IPS-NIHi7 (cell line): ENCODE data around the gene FAM228B.
A peak's percentile ranks its signal among the peaks of the same experiment; 100 is the strongest.
"Not testable (repeated sequence)": the region's sequence is repeated elsewhere in the genome, so short reads cannot be mapped to it uniquely, and the experiment has no call there.

Experiments
- DNase-seq: peaks from one replicate; pipeline ENCODE4 v3.0.0; 2012; ENCODE audit warnings: mixed read lengths; ENCODE audit errors: extremely low spot score

Gene FAM228B

DNA sequence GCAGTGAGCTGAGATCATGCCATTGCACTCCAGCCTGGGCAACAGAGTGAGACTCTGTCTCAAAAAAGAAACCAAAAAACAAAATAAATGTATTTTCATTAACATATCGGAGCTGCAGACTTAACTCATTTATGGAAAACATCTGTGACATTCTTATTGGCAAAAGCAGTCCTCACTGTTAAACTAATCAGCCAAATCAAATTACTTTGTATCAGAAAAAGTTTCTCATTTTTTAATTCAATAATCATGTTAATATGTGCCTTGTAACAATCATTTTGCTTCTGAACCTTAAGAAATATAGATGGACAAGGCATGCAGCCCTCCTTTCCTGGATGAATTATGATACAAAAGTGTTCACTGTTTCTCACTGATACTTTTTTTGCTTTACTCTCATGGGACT, 20.6 kb upstream of the FAM228B start:
- no peak for DNase-seq

- DNase-seq, result no peak
Observed at GRCh38 chr2:24104110-24104650, 19.1 kb upstream of the FAM228B start.

- no peak for DNase-seq
Observed at GRCh38 chr2:24104906-24105305, 18.4 kb upstream of the FAM228B start.

GRCh38 chr2:24105816-24106215, 17.5 kb upstream of the FAM228B start:
- DNase-seq, result no peak

GRCh38 chr2:24106786-24107185, 16.5 kb upstream of the FAM228B start:
- no peak for DNase-seq

DNA sequence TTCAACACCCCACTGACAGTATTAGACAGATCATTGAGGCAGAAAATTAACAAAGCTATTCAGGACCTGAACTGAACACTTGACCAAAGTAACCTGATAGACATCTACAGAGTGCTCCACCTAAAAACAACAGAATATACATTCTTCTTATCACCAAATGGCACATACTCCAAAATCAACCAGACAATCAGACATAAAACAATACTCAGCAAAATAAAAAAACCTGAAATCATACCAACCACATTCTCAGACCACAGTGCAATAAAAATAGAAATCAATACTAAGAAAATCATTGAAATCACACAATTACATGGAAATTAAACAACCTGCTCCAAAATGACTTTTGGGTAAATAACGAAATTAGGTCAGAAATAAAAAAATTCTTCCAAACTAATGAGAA, 15.9 kb upstream of the FAM228B start:
- DNase-seq, result no peak

- DNase-seq, result not testable (repeated sequence)
Observed at GRCh38 chr2:24109431-24109830, 13.8 kb upstream of the FAM228B start.

DNA sequence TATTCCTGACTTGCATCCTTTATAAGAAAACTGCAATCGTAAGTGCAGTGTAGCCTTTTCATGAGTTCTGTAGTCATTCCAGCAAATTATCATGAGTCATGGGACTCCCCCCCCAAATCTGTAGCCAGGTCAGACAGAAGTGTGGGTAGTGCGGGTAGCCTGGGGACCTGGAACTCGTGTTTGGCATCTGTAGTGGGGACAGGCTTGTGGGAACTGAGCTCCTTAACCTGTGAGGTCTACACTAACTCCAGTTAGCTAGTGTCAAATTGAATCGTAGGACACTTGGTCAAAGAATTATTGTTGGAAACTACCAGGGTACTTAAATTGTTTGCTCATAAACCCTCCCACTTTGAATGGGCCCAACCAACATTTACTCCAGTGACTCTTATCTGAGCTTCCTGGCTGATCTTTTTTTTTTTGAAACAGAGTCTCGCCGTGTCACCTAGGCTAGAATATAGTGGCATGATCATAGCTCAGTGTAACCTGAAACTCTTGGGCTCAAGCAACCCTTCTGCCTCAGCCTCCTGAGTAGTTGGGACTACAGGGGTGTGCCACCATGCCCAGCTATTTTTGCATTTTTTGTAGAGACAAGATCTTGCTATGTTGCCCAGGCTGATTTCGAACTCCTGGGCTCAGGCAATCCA, 12.5 kb upstream of the FAM228B start:
- DNase-seq, result no peak

DNA sequence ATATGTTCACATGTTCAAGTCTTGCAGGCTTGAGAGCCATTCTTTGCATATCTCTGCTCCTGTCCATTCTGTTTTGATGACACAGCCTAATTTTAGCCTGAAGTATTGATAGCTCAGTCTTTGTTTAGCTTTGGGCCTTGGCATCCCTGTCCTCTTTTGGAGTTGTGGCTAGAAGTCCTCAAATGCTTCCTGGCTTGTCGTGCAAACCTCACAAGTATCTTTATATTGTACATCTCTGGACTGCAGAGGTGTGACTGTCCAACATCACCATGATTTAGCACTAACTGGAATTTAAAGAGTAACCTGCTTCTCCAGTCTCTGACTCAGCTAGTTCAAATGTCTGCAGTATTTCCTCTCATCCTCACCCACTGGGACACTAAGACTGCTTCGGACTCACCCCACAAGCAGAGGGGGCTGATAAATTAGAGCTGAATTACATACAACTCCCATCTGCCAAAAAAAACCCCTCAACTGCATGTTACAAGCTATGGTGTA, 11.8 kb upstream of the FAM228B start:
- no peak for DNase-seq

- no peak for DNase-seq
Observed at GRCh38 chr2:24115057-24115456, 8.2 kb upstream of the FAM228B start.

GRCh38 chr2:24117902-24118301, 5.4 kb upstream of the FAM228B start:
- DNase-seq, result no peak

- no peak for DNase-seq
Observed at GRCh38 chr2:24121066-24121465, 2.2 kb upstream of the FAM228B start.

- no peak for DNase-seq
Observed at GRCh38 chr2:24121469-24121868, 1.8 kb upstream of the FAM228B start.

GRCh38 chr2:24122366-24123194, 689 bp upstream of the FAM228B start:
- DNase-seq, result no peak

GRCh38 chr2:24123922-24124580, 782 bp downstream of the FAM228B start:
- DNase-seq, result peak; percentile 72

DNA sequence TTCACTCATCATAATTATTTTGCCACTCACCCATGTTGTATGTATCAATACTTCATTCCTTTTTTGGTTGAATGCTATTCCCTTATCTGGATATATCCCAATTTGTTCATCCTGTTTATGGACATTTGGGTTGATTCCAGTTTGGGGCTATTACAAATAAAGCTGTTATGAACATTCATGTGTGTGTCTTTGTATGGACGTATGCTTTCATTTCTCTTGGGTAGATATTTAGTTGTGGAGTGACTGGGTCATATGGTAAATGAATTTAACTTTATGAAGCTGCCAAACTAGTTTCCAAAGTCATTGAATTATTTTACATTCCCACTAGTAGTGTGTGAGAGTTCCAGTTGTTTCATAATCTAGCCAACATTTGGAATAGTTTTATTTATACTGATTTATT, 2.7 kb downstream of the FAM228B start:
- DNase-seq, result no peak

DNA sequence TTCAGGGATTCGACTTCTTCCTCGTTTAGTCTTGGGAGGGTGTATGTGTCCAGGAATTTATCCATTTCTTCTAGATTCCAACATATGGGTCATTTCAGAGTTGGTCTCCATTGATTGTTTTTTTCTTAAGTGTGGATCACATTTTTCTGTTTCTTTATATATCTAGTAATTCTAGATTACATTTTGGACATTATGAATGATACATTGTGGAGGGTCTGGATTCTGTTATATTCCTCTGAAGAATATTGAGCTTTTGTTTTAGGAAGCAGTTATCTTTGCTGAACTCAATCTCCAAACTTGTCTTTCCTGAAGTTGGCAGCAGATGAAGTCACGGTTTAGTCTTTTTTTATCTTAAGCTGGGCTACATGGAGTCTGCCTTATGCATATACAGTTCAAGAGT, 9.3 kb downstream of the FAM228B start:
- DNase-seq, result no peak

DNA sequence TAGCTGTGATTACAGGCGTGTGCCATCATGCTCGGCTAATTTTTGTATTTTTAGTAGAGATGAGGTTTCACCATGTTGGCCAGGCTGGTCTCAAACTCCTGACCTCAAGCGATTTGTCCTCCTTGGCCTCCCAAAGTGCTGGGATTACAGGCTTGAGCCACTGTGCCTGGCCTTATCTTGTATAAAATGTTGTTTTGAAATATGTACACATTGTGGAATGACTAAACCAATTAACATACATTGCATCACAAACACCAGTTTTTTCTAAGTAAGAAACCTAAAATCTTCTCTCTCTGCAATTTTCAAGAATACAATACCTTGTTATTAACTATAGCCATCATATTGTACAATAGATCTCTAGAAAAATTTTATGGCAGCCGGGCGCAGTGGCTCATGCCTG, 17.0 kb downstream of the FAM228B start:
- DNase-seq, result not testable (repeated sequence)

- DNase-seq, result no peak
Observed at GRCh38 chr2:24147364-24147763, 24.1 kb downstream of the FAM228B start.

DNA sequence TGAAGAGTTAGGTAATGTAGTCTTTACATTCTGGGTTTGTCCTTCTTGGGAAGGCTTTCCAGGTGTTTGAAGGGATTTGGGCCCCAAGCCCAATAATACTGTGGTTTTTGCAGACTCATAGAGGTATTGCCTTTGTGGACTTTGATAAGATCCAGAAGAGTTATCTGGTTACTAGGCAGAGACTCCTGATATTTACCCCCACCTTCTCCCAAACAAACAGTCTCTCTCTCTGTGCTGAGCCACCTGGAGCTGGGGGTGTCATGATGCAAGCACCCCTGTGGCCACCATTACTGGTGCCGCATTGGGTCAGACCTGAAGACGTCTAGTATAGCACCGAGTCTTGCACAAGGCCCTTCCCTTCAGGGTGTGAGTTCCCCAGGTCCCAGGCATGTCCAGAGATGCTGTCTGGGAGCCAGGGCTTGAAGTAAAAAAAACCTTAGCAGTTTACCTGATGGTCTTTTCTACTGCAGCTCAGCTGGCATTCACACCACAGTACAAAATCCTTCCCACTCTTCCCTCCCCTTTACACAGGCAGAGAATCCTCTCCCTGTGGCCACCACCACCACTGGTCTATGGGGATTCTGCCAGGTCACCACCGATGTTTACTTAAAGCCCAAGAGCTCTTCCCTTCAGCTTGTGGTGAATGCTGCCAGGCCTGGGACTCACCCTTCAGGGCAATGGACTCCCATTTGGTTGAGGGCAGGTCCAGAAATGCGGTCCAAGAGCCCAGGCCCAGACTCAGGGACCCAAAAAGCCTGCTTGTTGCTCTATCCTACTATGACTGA, 29.3 kb downstream of the FAM228B start:
- no peak for DNase-seq

- DNase-seq, result no peak
Observed at GRCh38 chr2:24153478-24153877, 30.2 kb downstream of the FAM228B start.

GRCh38 chr2:24158131-24158530, 34.9 kb downstream of the FAM228B start:
- no peak for DNase-seq
